ENCODE results near the gene PBXIP1. TPM values are rescaled to one million over a fixed set of nuclear protein-coding genes. Genes with fewer than 3 reads are reported as not detected.

The PBXIP1 gene
- polyA plus RNA-seq, 1 donor (not counting 4 experiments of a cell fraction or from before 2014, with no cell fraction given), result 15.6 TPM

GRCh38 chr1:154951901-154952657, 3.8 kb downstream of the PBXIP1 start:
- Histone ChIP-seq H3K79me2 (ENCODE audit: control insufficient read depth, insufficient read depth, low read length) (no peaks in the 10 kb centered on the region), H3K4me3 (ENCODE audit: control insufficient read depth in 2 of 3, extremely low read depth in 1 of 3, insufficient read depth in 2 of 3, low read depth in 1 of 3, low read length in 3 of 3) (no peak overlapping the region), H3K27me3 (ENCODE audit: control insufficient read depth, extremely low read depth, insufficient read depth, low read length) (no peaks in the 10 kb centered on the region), H3K36me3 (ENCODE audit: control insufficient read depth in 2 of 2, extremely low read depth in 1 of 2, insufficient read depth in 2 of 2, low read length in 2 of 2) (peaks cover 0 to 13% of the 10 kb centered on the region in 2 experiments), H3K4me2 (ENCODE audit: control insufficient read depth, extremely low read depth, insufficient read depth, low read depth, low read length) (no peak overlapping the region), H3K9ac (ENCODE audit: control insufficient read depth, extremely low read depth, insufficient read depth, low read length) (no peak overlapping the region), H3K4me1 (ENCODE audit: control insufficient read depth, extremely low read depth, insufficient read depth, low read length) (peaks cover 13% of the 10 kb centered on the region), H3K27ac (ENCODE audit: control insufficient read depth, insufficient read depth, low read length) (no peak overlapping the region), H3K9me1 (ENCODE audit: control insufficient read depth, extremely low read depth, insufficient read depth, low read length) (no peaks in the 10 kb centered on the region), H3K9me3 (ENCODE audit: control insufficient read depth, low read depth, low read length) (no peaks in the 10 kb centered on the region), H2AFZ (ENCODE audit: control insufficient read depth, low read length) (no peak overlapping the region), H4K20me1 (ENCODE audit: control insufficient read depth, extremely low read depth, insufficient read depth, low read length) (no peaks in the 10 kb centered on the region)
- TF ChIP-seq CTCF (optimal IDR thresholded peaks at IDR 0.05 in 1 of 3, IDR thresholded peaks at IDR 0.05 in 1 of 3, conservative IDR thresholded peaks at IDR 0.05 in 1 of 3; ENCODE audit: extremely low read depth in 1 of 3, insufficient read depth in 2 of 3, low read length in 3 of 3), result no peak
- no peak for TF ChIP-seq EZH2 (IDR thresholded peaks at IDR 0.05; ENCODE audit: low read length)
- no peak for DNase-seq (ENCODE audit: low read depth, low spot score)
- no peak for FAIRE-seq
- dilution Hi-C loops (cut with MboI; ENCODE audit: extremely low pct_ligation_motif_present, low sequenced_read_pairs), result no loop called here

GRCh38 chr1:154948079-154948478, 7.8 kb downstream of the PBXIP1 start:
- no peak for DNase-seq (ENCODE audit: low read depth, low spot score)
- no peak overlapping the region for H3K4me3 ChIP-seq (ENCODE audit: control insufficient read depth in 2 of 3, extremely low read depth in 1 of 3, insufficient read depth in 2 of 3, low read depth in 1 of 3, low read length in 3 of 3)
- no peaks in the 10 kb centered on the region for H3K4me1 ChIP-seq (ENCODE audit: control insufficient read depth, extremely low read depth, insufficient read depth, low read length)
- H3K9ac ChIP-seq (ENCODE audit: control insufficient read depth, extremely low read depth, insufficient read depth, low read length), result no peak overlapping the region
- H3K9me3 ChIP-seq (ENCODE audit: control insufficient read depth, low read depth, low read length), result no peaks in the 10 kb centered on the region
- H3K36me3 ChIP-seq (ENCODE audit: control insufficient read depth in 2 of 2, extremely low read depth in 1 of 2, insufficient read depth in 2 of 2, low read length in 2 of 2), result peaks cover 0 to 24% of the 10 kb centered on the region in 2 experiments
- H2AFZ ChIP-seq (ENCODE audit: control insufficient read depth, low read length), result no peak overlapping the region
- no peak for TF ChIP-seq CTCF (optimal IDR thresholded peaks at IDR 0.05 in 1 of 3, IDR thresholded peaks at IDR 0.05 in 1 of 3, conservative IDR thresholded peaks at IDR 0.05 in 1 of 3; ENCODE audit: extremely low read depth in 1 of 3, insufficient read depth in 2 of 3, low read length in 3 of 3)
- TF ChIP-seq EZH2 (IDR thresholded peaks at IDR 0.05; ENCODE audit: low read length), result no peak
- H3K4me2 ChIP-seq (ENCODE audit: control insufficient read depth, extremely low read depth, insufficient read depth, low read depth, low read length), result no peak overlapping the region
- H4K20me1 ChIP-seq (ENCODE audit: control insufficient read depth, extremely low read depth, insufficient read depth, low read length), result no peaks in the 10 kb centered on the region
- no peaks in the 10 kb centered on the region for H3K27me3 ChIP-seq (ENCODE audit: control insufficient read depth, extremely low read depth, insufficient read depth, low read length)
- H3K9me1 ChIP-seq (ENCODE audit: control insufficient read depth, extremely low read depth, insufficient read depth, low read length), result no peaks in the 10 kb centered on the region
- no peak for FAIRE-seq
- dilution Hi-C loops (cut with MboI; ENCODE audit: extremely low pct_ligation_motif_present, low sequenced_read_pairs), result no loop called here
- no peaks in the 10 kb centered on the region for H3K79me2 ChIP-seq (ENCODE audit: control insufficient read depth, insufficient read depth, low read length)
- H3K27ac ChIP-seq (ENCODE audit: control insufficient read depth, insufficient read depth, low read length), result no peak overlapping the region
